Glomerular visceral epithelial cell (primary cell): ENCODE measurements around the gene ELMOD1.
"Not testable (repeated sequence)": the region's sequence is repeated elsewhere in the genome, so short reads cannot be mapped to it uniquely, and the experiment has no call there.

Experiments used
- DNase-seq: peaks from one replicate; pipeline ENCODE4 v3.0.0-alpha.2; 2016; ENCODE audit errors: extremely low spot score

ELMOD1 gene

GRCh38 chr11:107590460-107591377, at the start of gene ELMOD1:
Gene ELMOD1 (plus strand): TSS chr11:107591147. CDS start chr11:107618190, 27,043 bp downstream.
- DNase-seq, result peak; percentile 61

- peak; percentile 26 for DNase-seq
Measured at GRCh38 chr11:107545101-107545514, 45.8 kb upstream of the ELMOD1 start.

- no peak for DNase-seq
Measured at GRCh38 chr11:107547961-107548360, 43.0 kb upstream of the ELMOD1 start.

- DNase-seq, result peak; percentile 51
Measured at GRCh38 chr11:107549253-107549953, 41.5 kb upstream of the ELMOD1 start.

GRCh38 chr11:107549954-107550285, 41.0 kb upstream of the ELMOD1 start:
- DNase-seq, result no peak

- DNase-seq, result no peak
Measured at GRCh38 chr11:107550304-107550703, 40.6 kb upstream of the ELMOD1 start.

- DNase-seq, result peak; percentile 4
Measured at GRCh38 chr11:107561688-107562087, 29.3 kb upstream of the ELMOD1 start.

GRCh38 chr11:107562647-107563208, 28.2 kb upstream of the ELMOD1 start:
- peak; percentile 79 for DNase-seq

- peak; percentile 50 for DNase-seq
Measured at GRCh38 chr11:107563702-107564101, 27.2 kb upstream of the ELMOD1 start.

- DNase-seq, result no peak
Measured at GRCh38 chr11:107564877-107565218, 26.1 kb upstream of the ELMOD1 start.

GRCh38 chr11:107565219-107565937, 25.6 kb upstream of the ELMOD1 start, which contains the start of gene ALKBH8:
Gene ALKBH8 (minus strand): TSS chr11:107565735. CDS start chr11:107560893, 4,842 bp downstream.
- peak; percentile 62 for DNase-seq

GRCh38 chr11:107565955-107566501, 24.9 kb upstream of the ELMOD1 start:
- not testable (repeated sequence) for DNase-seq

GRCh38 chr11:107566569-107566968, 24.4 kb upstream of the ELMOD1 start:
- DNase-seq, result no peak

- no peak for DNase-seq
Measured at GRCh38 chr11:107567739-107568335, 23.1 kb upstream of the ELMOD1 start.

- no peak for DNase-seq
Measured at GRCh38 chr11:107570015-107570414, 20.9 kb upstream of the ELMOD1 start.

GRCh38 chr11:107573438-107573837, 17.5 kb upstream of the ELMOD1 start:
- no peak for DNase-seq

- peak; percentile 51 for DNase-seq
Measured at GRCh38 chr11:107576497-107577345, 14.2 kb upstream of the ELMOD1 start.

GRCh38 chr11:107577346-107577711, 13.6 kb upstream of the ELMOD1 start:
- no peak for DNase-seq

GRCh38 chr11:107579169-107579568, 11.8 kb upstream of the ELMOD1 start:
- DNase-seq, result not testable (repeated sequence)

- no peak for DNase-seq
Measured at GRCh38 chr11:107581147-107581546, 9.8 kb upstream of the ELMOD1 start.
